Endothelial cell of umbilical vein (primary cell): ENCODE data around the gene THSD4.

ENCODE experiments used
- FOS ChIP-seq: IDR thresholded peaks from 2 replicates; pipeline ENCODE4 v1.6.1; 2011; ENCODE audit warnings: mild to moderate bottlenecking, low read length, moderate library complexity, borderline replicate concordance; ENCODE audit not compliant: insufficient read depth
- POLR2AphosphoS5 ChIP-seq: IDR thresholded peaks from 2 replicates; pipeline ENCODE4 v1.6.1; 2012; ENCODE audit warnings: low read depth, mild to moderate bottlenecking, control low read depth, low read length, moderate library complexity; ENCODE audit not compliant: insufficient read depth
- TF ChIP-seq, protein P1 (sequence below), 2 donors: IDR thresholded peaks; 1 replicate in 1 of 2; 2 replicates in 1 of 2; pipeline ENCODE4 v1.5.1; 2011; ENCODE audit warnings: low read length in 2 of 2, mild to moderate bottlenecking in 2 of 2, moderate library complexity in 2 of 2, control low read depth in 1 of 2, inconsistent platforms in 1 of 2, low read depth in 1 of 2; ENCODE audit not compliant: insufficient read depth in 1 of 2; ENCODE audit errors: extremely low read depth in 1 of 2
- TF ChIP-seq, protein P2 (sequence below): IDR thresholded peaks from 2 replicates; pipeline ENCODE4 v1.6.1; 2011; ENCODE audit not compliant: insufficient read depth, insufficient read length

DNA sequence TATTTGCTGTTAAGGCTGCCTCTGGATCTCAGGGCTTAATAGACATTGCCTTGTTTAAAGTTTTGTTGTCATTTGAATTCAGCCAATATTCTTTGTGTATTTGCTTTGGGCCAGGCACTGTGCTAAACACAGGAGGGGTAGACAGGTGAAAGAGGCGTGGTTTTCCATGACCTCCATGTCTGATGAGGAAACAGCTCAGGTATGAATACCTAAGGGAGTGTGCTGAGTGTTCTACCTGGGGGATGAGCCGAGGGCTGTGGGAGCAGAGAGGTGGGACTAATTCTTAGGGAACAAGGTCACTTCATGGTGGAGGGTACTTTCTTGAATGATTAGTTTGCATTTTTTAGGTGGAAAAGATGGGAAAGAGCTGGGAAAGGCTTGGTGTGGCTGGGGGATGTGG is 108.2 kb downstream of the THSD4 start:
- TF ChIP-seq, protein P1, sequence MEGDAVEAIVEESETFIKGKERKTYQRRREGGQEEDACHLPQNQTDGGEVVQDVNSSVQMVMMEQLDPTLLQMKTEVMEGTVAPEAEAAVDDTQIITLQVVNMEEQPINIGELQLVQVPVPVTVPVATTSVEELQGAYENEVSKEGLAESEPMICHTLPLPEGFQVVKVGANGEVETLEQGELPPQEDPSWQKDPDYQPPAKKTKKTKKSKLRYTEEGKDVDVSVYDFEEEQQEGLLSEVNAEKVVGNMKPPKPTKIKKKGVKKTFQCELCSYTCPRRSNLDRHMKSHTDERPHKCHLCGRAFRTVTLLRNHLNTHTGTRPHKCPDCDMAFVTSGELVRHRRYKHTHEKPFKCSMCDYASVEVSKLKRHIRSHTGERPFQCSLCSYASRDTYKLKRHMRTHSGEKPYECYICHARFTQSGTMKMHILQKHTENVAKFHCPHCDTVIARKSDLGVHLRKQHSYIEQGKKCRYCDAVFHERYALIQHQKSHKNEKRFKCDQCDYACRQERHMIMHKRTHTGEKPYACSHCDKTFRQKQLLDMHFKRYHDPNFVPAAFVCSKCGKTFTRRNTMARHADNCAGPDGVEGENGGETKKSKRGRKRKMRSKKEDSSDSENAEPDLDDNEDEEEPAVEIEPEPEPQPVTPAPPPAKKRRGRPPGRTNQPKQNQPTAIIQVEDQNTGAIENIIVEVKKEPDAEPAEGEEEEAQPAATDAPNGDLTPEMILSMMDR (IDR thresholded peaks at IDR 0.05; ENCODE audit: extremely low read depth in 1 of 2, insufficient read depth in 1 of 2, low read depth in 1 of 2, low read length in 2 of 2), result no peak
- TF ChIP-seq POLR2AphosphoS5 (no peak), FOS (no peak)
- TF ChIP-seq, protein P2, sequence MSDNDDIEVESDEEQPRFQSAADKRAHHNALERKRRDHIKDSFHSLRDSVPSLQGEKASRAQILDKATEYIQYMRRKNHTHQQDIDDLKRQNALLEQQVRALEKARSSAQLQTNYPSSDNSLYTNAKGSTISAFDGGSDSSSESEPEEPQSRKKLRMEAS, result no peak
